ENCODE data around the gene LEF1.

LEF1 gene

GRCh38 chr4:108192935-108193334, 24.2 kb upstream of the LEF1 start:
- TF ChIP-seq ZFX (IDR thresholded peaks at IDR 0.05; ENCODE audit: borderline replicate concordance) (no peak), CTCF (IDR thresholded peaks at IDR 0.05) (no peak)
- H3K27ac ChIP-seq: no peak overlapping the region

- H3K27ac ChIP-seq: no peak overlapping the region
- TF ChIP-seq ZFX (IDR thresholded peaks at IDR 0.05; ENCODE audit: borderline replicate concordance): no peak
- TF ChIP-seq CTCF (IDR thresholded peaks at IDR 0.05): no peak
Measured at GRCh38 chr4:108192056-108192455, 23.3 kb upstream of the LEF1 start.

- no peak for TF ChIP-seq ZFX (IDR thresholded peaks at IDR 0.05; ENCODE audit: borderline replicate concordance)
- TF ChIP-seq CTCF (IDR thresholded peaks at IDR 0.05): no peak
- H3K27ac ChIP-seq: no peak overlapping the region
Measured at GRCh38 chr4:108191269-108191914, 22.7 kb upstream of the LEF1 start.

GRCh38 chr4:108188770-108189169, 20.0 kb upstream of the LEF1 start:
- H3K27ac ChIP-seq: no peak overlapping the region
- no peak for TF ChIP-seq CTCF (IDR thresholded peaks at IDR 0.05)
- TF ChIP-seq ZFX (IDR thresholded peaks at IDR 0.05; ENCODE audit: borderline replicate concordance): no peak

- no peak overlapping the region for H3K27ac ChIP-seq
- TF ChIP-seq ZFX (IDR thresholded peaks at IDR 0.05; ENCODE audit: borderline replicate concordance) (no peak), CTCF (IDR thresholded peaks at IDR 0.05) (no peak)
Measured at GRCh38 chr4:108185252-108185651, 16.5 kb upstream of the LEF1 start.

GRCh38 chr4:108184453-108185049, 15.8 kb upstream of the LEF1 start:
- TF ChIP-seq ZFX (IDR thresholded peaks at IDR 0.05; ENCODE audit: borderline replicate concordance) (no peak), CTCF (IDR thresholded peaks at IDR 0.05) (no peak)

GRCh38 chr4:108181704-108182103, 13.0 kb upstream of the LEF1 start:
- H3K27ac ChIP-seq: no peak overlapping the region
- TF ChIP-seq CTCF (IDR thresholded peaks at IDR 0.05): peak; percentile 25; the same call in 1 of the 2 replicates
- no peak for TF ChIP-seq ZFX (IDR thresholded peaks at IDR 0.05; ENCODE audit: borderline replicate concordance)

More at GRCh38 chr4:108184453-108185049, 15.8 kb upstream of the LEF1 start:
- no peak overlapping the region for H3K27ac ChIP-seq

All from 22Rv1 (cell line).